ENCODE measurements around the gene STAB1.

Gene STAB1

DNA sequence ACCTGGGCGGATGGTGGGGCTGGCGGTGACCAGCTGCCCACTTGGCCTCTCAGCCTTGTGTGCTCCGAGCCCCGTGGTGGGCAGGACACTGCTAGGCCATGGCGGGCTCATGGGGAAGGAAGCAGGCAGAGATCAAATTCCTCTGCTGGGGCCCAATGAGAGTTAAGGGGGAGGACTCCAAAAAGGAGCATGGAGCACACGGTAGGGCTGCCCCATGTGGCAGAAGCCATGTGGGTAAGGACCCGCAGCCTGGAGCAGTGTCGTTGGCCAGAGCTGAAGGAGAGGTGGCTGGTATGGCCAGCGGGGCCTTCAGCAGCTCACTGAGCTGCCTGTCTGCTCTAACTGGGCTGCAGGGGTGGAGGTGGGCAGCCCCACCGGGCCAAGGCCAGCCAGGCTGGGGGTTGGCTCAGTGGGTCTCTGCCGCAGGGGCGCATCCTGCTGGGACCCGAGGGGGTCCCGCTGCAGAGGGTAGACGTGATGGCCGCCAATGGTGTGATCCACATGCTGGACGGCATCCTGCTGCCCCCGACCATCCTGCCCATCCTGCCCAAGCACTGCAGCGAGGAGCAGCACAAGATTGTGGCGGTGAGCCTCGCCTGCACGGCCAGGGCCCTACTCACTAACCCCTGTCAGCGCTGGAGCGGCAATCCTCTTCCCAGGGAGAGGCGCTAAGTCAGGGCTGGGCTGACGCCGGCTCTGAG lies 11.3 kb downstream of the STAB1 start:
- no peak for DNase-seq

DNA sequence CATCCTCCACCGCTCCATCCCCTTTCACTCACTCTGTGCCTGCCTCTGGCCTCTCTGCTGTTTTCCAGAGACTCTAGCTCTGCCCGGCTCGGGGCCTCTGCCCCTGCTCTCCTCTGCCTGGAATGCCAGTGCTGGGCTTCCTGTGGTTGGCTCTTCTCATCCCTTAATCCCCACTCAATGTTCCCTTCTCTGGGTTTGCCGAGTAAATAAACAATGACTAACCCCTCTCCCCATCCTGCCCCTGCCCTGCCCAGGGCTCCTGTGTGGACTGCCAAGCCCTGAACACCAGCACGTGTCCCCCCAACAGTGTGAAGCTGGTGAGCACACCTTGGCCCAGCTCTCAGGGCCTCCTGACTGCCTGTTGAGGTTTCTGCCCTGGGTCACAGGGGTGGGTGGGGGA lies 12.2 kb downstream of the STAB1 start:
- DNase-seq = no peak

DNA sequence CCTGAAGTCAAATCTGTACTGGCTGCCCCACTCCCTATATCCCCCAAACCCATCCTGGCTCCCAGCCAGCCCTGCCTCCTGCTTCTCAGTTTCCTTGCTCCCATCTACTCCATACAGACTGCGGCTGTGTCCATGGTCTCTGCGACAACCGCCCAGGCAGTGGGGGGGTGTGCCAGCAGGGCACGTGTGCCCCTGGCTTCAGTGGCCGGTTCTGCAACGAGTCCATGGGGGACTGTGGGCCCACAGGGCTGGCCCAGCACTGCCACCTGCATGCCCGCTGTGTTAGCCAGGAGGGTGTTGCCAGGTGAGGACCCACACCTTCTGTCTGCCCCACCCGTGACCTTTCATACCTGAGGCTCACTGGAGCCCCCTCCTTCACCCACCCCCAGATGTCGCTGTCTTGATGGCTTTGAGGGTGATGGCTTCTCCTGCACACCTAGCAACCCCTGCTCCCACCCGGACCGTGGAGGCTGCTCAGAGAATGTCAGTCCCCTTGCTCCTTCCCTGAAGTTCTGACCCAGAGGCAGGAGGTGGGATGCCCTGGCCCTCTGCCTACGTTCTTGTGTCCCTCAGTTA lies 14.7 kb downstream of the STAB1 start:
- no peak for DNase-seq

DNA sequence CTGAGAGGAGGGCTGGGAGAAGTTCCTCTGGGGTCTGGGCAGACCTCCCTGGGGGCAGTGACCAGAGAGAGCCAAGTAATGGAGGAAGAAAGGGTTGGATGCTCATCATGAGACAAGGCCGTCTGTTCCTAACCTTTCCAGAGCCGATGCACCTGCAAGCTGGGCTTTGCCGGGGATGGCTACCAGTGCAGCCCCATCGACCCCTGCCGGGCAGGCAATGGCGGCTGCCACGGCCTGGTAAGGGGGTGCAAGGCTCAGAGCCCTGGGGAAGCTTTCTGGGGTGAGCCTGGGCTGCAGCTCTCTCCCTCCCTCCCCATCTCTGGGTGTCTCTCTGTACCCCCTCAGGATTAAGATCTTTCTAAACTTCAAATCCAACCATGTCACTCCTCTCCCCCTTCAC lies 16.4 kb downstream of the STAB1 start:
- no peak for DNase-seq

DNA sequence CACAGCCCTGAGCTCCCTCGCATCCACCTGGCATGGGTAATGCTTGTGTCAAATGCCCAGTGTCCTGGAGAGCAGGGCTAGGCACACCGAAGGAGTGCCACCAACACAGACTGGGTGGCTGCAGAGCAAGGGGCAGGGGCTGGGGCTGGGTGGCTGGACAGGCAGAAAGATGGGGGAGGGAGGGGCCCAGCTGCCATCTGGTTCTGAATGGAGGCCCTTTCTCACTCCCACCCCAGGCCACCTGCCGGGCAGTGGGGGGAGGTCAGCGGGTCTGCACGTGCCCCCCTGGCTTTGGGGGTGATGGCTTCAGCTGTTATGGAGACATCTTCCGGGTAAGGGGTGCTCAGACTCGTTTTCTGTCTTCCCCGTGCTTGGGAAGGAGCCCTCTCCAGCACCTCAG lies 17.0 kb downstream of the STAB1 start:
- DNase-seq = no peak

DNA sequence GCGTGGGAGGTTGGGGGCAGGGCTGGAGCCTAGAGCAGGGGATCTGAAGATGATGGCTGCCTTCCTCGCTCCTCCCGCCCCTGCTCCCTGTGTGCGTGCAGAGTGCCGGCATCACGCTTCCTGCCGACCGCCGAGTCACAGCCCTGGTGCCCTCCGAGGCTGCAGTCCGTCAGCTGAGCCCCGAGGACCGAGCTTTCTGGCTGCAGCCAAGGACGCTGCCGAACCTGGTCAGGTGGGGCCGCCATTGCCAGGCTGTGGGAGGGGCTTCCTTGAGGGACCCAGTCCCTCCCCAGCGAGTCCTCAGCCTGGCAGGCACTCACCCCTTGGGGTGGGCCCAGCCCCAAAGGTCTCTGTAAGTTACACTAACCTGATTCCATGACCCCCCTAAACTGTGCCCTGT lies 17.6 kb downstream of the STAB1 start:
- no peak for DNase-seq

DNA sequence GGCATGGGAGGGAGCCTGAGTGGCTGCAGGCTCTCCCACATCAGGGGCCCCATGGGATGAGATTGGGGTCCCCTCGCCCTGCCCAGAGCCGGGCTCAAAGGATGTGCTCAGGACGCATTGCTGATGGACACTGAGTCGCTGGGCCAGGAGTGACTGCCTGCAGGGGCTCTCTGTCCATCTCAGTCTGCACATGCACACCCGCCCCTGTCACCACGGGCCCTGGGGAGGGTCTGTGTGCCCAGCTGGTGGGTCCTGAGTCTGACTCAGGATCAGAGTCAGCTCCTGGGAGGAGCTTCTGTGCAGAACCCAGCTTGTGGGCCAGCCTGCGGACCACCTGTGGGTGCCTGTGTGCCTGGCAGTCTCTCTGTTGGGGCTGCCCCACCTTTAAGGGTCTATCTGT lies 18.1 kb downstream of the STAB1 start:
- DNase-seq = no peak

DNA sequence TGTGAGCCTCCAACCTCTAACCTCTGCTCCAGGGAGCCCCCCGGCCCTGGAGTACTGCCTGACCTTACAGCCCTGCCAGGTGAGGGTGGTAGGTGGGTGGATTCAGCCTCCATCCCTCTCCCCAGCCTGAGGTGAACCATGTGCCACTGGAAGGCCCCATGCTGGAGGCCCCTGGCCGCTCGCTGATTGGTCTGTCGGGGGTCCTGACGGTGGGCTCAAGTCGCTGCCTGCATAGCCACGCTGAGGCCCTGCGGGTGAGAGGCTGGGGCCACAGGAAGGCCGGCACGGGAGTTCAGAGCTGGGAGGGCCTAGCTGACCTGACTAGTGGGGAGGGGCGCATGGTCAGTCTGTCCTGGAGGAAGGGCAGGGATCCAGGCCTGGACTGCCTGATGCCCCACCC lies 19.4 kb downstream of the STAB1 start:
- DNase-seq = no peak

DNA sequence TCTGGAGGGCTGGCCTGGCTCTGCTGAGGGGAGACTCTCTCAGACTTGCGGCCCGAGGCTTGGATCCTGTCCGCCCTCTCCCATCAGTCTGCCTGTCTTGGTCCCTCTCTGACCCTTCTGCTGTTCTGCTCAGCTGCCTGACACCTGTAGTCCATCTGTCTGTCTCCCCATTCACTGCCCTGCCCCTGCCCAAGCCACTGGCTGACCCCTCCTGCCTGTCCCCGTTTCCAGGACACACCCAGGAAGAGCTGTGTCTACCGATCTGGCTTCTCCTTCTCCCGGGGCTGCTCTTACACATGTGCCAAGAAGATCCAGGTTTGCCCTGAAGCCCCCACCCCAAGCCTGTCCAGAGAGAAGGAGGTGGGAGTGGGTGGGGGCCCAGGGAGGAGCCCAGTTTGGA lies 20.1 kb downstream of the STAB1 start:
- DNase-seq = no peak

DNA sequence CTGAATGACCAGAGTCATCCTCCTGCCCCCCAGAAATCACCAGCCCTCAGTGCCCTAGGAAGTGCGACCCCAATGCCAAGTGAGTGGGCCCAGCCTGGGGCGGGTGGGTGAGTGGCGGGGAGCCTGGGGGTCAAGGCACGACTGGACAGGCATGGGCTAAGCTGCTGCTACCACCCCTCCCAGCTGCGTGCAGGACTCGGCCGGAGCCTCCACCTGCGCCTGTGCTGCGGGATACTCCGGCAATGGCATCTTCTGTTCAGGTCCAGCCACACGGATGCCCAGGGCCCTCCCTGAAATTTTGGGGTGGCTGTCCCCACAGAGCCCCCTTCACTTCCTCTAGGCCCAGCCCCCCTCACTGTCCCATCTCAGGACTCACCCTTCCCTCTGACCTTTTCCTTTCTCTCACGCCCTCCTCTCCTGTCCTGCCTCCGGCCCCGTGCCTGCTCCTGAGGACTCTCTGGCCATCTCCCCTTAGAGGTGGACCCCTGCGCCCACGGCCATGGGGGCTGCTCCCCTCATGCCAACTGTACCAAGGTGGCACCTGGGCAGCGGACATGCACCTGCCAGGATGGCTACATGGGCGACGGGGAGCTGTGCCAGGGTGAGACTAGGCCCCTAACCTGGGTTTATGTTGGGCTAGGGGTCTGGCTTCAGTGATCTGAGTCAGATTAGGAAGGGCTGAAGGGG lies 21.5 kb downstream of the STAB1 start:
- no peak for DNase-seq

DNA sequence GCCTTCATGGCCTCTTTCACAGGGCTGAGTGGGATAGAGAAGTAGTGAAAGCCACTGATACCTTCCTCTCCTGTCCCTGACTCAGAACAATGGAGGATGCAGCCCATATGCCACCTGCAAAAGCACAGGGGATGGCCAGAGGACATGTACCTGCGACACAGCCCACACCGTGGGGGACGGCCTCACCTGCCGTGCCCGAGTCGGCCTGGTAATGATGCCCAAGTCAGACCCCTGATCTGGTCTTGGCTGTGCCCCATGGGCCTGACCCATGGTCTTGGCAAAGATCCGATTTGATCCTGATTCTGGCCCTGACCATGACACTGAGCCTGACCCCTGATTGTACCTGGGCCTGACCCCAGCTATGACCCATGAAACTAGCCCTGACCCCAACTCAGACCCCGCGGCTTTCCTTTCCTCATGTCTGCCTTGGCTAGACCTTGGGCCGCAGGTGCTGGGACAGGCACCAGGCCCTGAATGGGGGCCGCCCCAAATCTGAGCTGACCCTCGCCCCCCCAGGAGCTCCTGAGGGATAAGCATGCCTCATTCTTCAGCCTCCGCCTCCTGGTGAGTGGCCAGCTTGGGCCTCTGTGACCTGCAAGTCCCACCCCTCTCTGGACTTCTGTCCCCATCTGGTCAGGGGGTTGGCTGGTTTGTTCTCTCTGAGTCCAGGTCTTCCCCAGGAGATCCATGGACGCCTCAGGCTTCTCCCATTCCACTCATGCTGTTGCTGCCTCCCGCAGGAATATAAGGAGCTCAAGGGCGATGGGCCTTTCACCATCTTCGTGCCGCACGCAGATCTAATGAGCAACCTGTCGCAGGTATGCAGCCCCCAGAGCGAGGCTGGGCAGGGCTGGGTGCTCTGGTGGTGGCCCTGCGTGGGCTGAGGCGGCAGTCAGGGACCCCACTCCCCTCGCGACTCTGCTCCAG lies 22.9 kb downstream of the STAB1 start:
- no peak for DNase-seq

DNA sequence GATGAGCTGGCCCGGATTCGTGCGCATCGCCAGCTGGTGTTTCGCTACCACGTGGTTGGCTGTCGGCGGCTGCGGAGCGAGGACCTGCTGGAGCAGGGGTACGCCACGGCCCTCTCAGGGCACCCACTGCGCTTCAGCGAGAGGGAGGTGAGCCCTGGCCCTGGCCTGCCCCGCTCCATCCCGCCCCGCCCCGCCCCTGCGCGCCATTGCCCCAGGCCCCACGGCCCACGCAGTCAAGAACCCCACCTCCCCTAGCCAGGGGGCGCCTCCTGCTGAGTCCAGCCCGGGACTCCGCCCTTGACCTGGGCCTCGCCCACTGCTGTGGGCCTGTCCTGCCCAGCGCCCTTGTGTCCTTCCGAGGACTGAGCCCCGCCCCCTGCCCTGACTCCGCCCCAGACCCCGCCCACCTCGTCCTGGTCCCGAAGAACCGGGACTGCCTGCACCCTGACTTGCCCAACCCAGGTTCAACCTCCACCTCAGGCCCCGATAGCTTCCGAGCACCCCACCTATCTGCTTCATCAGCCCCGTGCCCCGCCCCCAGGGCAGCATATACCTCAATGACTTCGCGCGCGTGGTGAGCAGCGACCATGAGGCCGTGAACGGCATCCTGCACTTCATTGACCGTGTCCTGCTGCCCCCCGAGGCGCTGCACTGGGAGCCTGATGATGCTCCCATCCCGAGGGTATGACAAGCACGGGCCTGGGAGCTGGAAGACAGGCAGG lies 23.7 kb downstream of the STAB1 start:
- DNase-seq = no peak

DNA sequence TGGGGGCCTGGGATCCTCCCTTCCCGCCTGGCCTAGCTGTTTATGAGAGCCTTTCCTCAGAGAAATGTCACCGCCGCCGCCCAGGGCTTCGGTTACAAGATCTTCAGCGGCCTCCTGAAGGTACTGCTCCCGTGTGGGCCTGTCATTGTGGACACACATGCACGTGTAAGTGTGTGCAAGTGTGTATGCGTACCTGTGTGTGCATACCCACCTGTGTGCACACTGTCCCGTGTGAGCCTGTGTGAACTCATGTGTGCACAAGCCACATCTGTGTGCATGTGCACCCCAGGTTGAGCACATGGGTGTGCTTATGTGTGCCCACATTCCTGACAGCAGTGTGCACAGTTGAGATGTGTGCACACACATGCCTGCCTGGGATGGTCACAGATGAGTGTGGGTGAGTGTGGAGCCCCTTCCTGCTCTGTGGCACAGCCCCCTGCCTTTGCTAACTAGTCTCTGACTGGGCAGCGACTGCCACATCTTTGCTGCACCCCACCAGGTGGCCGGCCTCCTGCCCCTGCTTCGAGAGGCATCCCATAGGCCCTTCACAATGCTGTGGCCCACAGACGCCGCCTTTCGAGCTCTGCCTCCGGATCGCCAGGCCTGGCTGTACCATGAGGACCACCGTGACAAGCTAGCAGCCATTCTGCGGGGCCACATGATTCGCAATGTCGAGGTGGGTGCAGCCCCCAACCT lies 24.5 kb downstream of the STAB1 start:
- DNase-seq = no peak

DNA sequence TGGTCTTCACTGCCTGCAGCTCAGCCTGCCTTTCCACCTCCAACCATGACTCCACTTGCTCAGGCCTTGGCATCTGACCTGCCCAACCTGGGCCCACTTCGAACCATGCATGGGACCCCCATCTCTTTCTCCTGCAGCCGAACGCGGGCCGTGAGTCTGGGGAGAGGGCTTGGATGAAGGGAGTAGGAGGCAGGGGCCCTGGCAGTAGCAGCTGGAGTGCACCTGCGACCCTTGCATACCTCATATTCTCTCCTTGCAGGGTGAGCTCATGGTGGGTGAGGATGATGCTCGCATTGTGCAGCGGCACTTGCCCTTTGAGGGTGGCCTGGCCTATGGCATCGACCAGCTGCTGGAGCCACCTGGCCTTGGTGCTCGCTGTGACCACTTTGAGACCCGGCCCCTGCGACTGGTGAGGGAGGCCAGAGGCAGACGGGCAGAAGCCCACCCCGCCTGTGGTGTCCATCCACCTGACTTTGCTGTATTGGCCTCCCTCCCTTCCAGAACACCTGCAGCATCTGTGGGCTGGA lies 25.1 kb downstream of the STAB1 start:
- DNase-seq = no peak

DNA sequence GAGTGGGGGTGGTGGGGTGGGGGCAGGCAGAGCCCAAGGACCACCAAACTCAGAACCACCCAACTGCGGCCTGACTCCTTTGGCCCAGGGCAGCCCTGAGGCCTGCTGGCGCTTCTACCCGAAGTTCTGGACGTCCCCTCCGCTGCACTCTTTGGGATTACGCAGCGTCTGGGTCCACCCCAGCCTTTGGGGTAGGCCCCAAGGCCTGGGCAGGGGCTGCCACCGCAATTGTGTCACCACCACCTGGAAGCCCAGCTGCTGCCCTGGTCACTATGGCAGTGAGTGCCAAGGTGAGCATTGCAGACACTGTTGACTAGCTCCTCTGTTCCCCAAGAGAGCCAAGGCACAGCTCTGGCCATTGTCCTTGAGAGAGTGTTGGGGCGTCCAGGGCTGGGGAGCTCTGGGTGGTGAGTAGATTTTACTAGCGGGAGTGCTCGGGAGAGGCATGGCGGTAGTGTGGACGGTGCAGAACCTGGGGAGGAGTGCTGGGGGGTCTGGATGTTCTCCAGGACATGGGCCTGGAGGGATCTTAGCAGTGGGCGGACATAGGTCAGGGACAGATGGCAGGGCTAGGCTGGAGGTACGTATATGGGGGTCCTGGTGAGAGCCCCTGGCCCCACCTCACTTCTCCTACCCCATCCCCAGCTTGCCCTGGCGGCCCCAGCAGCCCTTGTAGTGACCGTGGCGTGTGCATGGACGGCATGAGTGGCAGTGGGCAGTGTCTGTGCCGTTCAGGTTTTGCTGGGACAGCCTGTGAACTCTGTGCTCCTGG lies 25.8 kb downstream of the STAB1 start:
- DNase-seq = no peak

DNA sequence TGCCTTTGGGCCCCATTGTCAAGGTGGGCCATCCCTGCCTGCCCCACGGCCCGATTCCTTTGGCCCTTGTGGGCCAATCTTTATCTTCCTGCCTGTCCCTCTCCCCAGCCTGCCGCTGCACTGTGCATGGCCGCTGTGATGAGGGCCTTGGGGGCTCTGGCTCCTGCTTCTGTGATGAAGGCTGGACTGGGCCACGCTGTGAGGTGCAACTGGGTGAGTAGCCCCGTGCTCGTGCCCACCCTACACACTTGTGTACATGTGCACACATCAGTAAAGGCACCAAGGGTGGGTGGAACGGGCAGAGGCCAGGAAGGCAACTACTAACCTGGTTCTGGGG lies 26.3 kb downstream of the STAB1 start:
- no peak for DNase-seq

DNA sequence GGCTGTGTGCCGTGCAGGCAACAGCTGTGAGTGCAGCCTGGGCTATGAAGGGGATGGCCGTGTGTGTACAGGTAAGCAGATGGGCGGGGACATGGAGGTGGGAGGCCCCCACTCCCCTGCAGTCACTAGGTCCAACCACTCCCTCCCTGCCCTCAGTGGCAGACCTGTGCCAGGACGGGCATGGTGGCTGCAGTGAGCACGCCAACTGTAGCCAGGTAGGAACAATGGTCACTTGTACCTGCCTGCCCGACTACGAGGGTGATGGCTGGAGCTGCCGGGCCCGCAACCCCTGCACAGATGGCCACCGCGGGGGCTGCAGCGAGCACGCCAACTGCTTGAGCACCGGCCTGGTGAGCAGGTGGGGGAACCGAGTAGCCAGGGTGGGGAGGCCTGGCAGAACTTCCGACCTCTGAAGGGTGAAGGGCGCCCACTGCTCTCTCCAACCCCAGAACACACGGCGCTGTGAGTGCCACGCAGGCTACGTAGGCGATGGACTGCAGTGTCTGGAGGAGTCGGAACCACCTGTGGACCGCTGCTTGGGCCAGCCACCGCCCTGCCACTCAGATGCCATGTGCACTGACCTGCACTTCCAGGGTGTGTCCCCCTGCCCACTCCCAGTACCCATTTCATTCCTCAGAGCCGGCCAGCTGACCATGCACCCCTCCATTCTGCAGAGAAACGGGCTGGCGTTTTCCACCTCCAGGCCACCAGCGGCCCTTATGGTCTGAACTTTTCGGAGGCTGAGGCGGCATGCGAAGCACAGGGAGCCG lies 26.9 kb downstream of the STAB1 start:
- DNase-seq = no peak

DNA sequence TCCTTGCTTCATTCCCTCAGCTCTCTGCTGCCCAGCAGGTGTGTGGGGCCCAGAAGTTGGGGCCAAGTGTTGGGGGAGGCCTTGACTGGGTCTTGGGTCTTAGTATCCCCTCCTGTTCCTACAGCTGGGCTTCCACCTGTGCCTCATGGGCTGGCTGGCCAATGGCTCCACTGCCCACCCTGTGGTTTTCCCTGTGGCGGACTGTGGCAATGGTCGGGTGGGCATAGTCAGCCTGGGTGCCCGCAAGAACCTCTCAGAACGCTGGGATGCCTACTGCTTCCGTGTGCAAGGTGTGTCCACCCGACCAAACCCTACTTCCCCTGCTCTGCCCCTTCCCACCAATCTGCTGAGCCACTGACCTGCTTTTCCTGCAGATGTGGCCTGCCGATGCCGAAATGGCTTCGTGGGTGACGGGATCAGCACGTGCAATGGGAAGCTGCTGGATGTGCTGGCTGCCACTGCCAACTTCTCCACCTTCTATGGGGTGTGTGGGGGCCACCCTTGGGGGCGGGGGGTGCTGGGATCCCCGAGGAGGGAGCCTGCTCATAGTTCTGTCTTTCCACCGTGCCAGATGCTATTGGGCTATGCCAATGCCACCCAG lies 27.6 kb downstream of the STAB1 start:
- DNase-seq = no peak

DNA sequence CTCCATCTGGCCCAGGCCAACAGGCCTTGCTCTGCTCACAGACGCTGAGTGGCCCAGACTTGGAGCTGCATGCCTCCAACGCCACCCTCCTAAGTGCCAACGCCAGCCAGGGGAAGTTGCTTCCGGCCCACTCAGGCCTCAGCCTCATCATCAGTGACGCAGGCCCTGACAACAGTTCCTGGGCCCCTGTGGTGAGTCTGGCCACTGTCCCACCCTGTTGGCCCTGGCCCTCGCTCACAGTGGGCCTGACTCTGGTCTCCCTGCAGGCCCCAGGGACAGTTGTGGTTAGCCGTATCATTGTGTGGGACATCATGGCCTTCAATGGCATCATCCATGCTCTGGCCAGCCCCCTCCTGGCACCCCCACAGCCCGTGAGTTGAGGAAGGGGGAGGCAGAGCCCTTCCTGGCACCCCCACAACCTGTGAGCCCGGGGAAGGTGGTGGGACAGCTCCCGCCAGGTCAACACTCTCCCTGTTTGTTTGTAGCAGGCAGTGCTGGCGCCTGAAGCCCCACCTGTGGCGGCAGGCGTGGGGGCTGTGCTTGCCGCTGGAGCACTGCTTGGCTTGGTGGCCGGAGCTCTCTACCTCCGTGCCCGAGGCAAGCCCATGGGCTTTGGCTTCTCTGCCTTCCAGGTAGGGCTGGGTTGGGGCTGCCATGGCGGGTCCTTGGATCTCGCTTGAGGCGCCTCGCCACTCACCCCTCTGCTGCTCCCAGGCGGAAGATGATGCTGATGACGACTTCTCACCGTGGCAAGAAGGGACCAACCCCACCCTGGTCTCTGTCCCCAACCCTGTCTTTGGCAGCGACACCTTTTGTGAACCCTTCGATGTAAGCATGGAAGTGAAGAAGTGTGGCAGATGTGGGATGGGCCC lies 28.5 kb downstream of the STAB1 start:
- DNase-seq = no peak
